ENCODE results near the gene FBLN2. TPM values are rescaled to one million over a fixed set of nuclear protein-coding genes. Genes with fewer than 3 reads are reported as not detected.
A peak's percentile ranks its signal among the peaks of the same experiment; 100 is the strongest.

FBLN2 gene
- polyA plus RNA-seq, 3 donors, result 0.08 TPM; not detected in 2

DNA sequence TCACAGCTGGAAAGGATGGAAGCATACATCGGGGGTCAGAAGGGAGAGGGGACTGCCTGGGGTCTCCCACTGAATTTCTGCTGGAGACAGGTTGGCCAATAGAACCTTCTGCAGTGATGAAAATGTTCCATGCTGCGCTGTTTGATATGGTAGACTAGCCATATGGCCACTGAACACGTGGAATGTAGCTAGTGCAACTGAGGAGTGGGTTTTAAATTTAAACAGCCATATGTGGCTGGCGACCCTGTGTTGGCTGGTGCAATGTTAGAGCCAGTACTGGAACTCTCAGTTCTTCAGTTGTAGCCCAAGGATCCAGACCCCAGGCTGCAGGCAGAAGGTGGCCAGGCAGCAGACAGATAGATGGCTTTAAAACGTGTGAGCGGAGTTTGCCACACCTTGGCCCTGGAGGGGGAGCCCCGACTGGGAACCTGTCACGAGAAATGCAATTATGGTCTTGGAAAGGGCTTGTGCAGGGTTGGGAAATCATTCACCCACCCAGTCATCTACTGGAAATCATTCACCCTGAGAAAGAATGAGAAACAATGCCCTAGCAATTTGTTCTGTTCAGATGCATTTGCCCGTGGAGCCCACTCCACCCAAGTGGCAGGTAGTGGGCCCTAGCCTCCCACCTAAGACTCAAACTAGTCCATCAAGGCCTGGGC lies 127.6 kb downstream of the FBLN2 start:
- peaks cover 7 to 13% (median 8%) of the 10 kb centered on the region in 3 donors for H3K27me3 Mint-ChIP-seq (ENCODE audit: low read depth in 3 of 3)
- no peak overlapping the region for H3K27ac ChIP-seq (ENCODE audit: low read depth in 1 of 2, low read length in 2 of 2)
- H3K9me3 Mint-ChIP-seq, result peaks cover 0 to 1% (median 0%) of the 10 kb centered on the region in 7 donors
- no peak overlapping the region for H3K9ac ChIP-seq (ENCODE audit: insufficient read depth, low read length, poor library complexity, severe bottlenecking)
- H3K9me3 ChIP-seq (replicated peaks in 1 of 2; ENCODE audit: control insufficient read depth in 1 of 2, insufficient read depth in 1 of 2, low read length in 2 of 2), result no peaks in the 10 kb centered on the region
- H3K27me3 ChIP-seq (ENCODE audit: control insufficient read depth in 2 of 2, insufficient read depth in 2 of 2, low read length in 2 of 2), result no peaks in the 10 kb centered on the region
- TF ChIP-seq, protein P1, sequence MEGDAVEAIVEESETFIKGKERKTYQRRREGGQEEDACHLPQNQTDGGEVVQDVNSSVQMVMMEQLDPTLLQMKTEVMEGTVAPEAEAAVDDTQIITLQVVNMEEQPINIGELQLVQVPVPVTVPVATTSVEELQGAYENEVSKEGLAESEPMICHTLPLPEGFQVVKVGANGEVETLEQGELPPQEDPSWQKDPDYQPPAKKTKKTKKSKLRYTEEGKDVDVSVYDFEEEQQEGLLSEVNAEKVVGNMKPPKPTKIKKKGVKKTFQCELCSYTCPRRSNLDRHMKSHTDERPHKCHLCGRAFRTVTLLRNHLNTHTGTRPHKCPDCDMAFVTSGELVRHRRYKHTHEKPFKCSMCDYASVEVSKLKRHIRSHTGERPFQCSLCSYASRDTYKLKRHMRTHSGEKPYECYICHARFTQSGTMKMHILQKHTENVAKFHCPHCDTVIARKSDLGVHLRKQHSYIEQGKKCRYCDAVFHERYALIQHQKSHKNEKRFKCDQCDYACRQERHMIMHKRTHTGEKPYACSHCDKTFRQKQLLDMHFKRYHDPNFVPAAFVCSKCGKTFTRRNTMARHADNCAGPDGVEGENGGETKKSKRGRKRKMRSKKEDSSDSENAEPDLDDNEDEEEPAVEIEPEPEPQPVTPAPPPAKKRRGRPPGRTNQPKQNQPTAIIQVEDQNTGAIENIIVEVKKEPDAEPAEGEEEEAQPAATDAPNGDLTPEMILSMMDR (IDR thresholded peaks at IDR 0.05), result no peak
- no peaks in the 10 kb centered on the region for H4K20me1 ChIP-seq (ENCODE audit: insufficient read depth, low read length)
- no peak overlapping the region for H2AFZ ChIP-seq (ENCODE audit: insufficient read depth, low read depth, low read length, poor library complexity, severe bottlenecking)
- no peaks in the 10 kb centered on the region for H3K36me3 ChIP-seq (replicated peaks in 1 of 2; ENCODE audit: control insufficient read depth in 1 of 2, insufficient read depth in 2 of 2, low read length in 2 of 2)
- H3K4me2 ChIP-seq (replicated peaks; ENCODE audit: extremely low read depth, low read length, poor library complexity, severe bottlenecking), result no peak overlapping the region
- no peaks in the 10 kb centered on the region for H3K4me1 Mint-ChIP-seq
- DNase-seq, result no peak
- no peak overlapping the region for H3K27ac Mint-ChIP-seq
- no peaks in the 10 kb centered on the region for H3K36me3 Mint-ChIP-seq
- intact Hi-C loops (cut with micrococcal nuclease), result no loop called here
- no peaks in the 10 kb centered on the region for H3K4me1 ChIP-seq (ENCODE audit: control insufficient read depth in 1 of 2, insufficient read depth in 2 of 2, low read length in 2 of 2)
- H3K4me3 Mint-ChIP-seq, result no peak overlapping the region
- H3K4me3 ChIP-seq (replicated peaks in 1 of 3; ENCODE audit: low read depth in 2 of 3, low read length in 3 of 3), result no peak overlapping the region
- no peaks in the 10 kb centered on the region for H3K79me2 ChIP-seq (ENCODE audit: insufficient read depth, low read length)
- WGBS (ENCODE audit: insufficient coverage), result 96% methylated on average over 5 of the region's 9 CpGs

DNA sequence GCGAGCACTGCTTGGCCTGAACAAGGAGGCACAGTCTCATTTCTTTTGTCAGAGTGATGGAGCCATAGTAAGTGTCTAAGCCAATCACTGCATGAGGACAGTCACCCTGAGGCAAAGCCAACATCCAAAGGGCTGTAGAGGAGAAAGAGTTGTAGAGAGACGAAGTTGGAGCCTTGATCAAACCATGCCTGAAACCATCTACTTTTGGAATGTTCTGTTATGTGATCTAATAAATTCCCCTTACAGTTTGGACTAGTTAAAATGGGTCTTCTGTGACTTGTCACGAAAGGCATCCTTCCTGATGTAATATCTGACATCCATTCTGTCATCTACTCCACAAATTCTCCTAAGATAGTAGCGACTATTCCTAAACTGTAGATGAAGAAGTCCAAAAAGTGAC lies 128.3 kb downstream of the FBLN2 start:
- H3K4me3 ChIP-seq (replicated peaks in 1 of 3; ENCODE audit: low read depth in 2 of 3, low read length in 3 of 3), result no peak overlapping the region

More for the DNA sequence above, 128.3 kb downstream of the FBLN2 start:
- WGBS (ENCODE audit: insufficient coverage), result no CpG with 5 or more reads among the region's 4 CpGs
- Mint-ChIP-seq H3K4me1 (no peaks in the 10 kb centered on the region), H3K36me3 (no peaks in the 10 kb centered on the region), H3K27ac (peak overlapping the region in 1 of 7 donors; percentile 50), H3K4me3 (no peak overlapping the region), H3K27me3 (ENCODE audit: low read depth in 3 of 3) (peaks cover 7 to 13% (median 8%) of the 10 kb centered on the region in 3 donors), H3K9me3 (peaks cover 0 to 1% (median 0%) of the 10 kb centered on the region in 7 donors)
- Histone ChIP-seq H4K20me1 (ENCODE audit: insufficient read depth, low read length) (no peaks in the 10 kb centered on the region), H3K27ac (ENCODE audit: low read depth in 1 of 2, low read length in 2 of 2) (no peak overlapping the region), H3K79me2 (ENCODE audit: insufficient read depth, low read length) (no peaks in the 10 kb centered on the region), H3K36me3 (replicated peaks in 1 of 2; ENCODE audit: control insufficient read depth in 1 of 2, insufficient read depth in 2 of 2, low read length in 2 of 2) (no peaks in the 10 kb centered on the region), H3K27me3 (ENCODE audit: control insufficient read depth in 2 of 2, insufficient read depth in 2 of 2, low read length in 2 of 2) (no peaks in the 10 kb centered on the region), H3K4me1 (ENCODE audit: control insufficient read depth in 1 of 2, insufficient read depth in 2 of 2, low read length in 2 of 2) (no peaks in the 10 kb centered on the region), H2AFZ (ENCODE audit: insufficient read depth, low read depth, low read length, poor library complexity, severe bottlenecking) (no peak overlapping the region), H3K9me3 (replicated peaks in 1 of 2; ENCODE audit: control insufficient read depth in 1 of 2, insufficient read depth in 1 of 2, low read length in 2 of 2) (no peaks in the 10 kb centered on the region), H3K4me2 (replicated peaks; ENCODE audit: extremely low read depth, low read length, poor library complexity, severe bottlenecking) (no peak overlapping the region), H3K9ac (ENCODE audit: insufficient read depth, low read length, poor library complexity, severe bottlenecking) (no peak overlapping the region)
- intact Hi-C loops (cut with micrococcal nuclease), result no loop called here
- DNase-seq, result no peak
- TF ChIP-seq, protein P1 (IDR thresholded peaks at IDR 0.05), result no peak

Data from CD14-positive monocyte (primary cell).